Heart right ventricle (tissue), 16 donors: ENCODE measurements around the gene PRICKLE1. TPM values are rescaled to one million over a fixed set of nuclear protein-coding genes. Genes with fewer than 3 reads are reported as not detected.
A peak's percentile ranks its signal among the peaks of the same experiment; 100 is the strongest.

Source experiments
- ATAC-seq, 8 donors: fragments of 200-7000 bp; cut with Tn5 transposase; one replicate each; pipeline ENCODE4 v1.9.1; 2020; ENCODE audit warnings: mild to moderate bottlenecking in 8 of 8, moderate library complexity in 8 of 8, moderate number of reproducible peaks in 1 of 8
- DNase-seq, 2 donors: peaks; one replicate each; pipeline ENCODE4 v3.0.0-alpha.2; 2020
- H3K27ac ChIP-seq, 10 donors: fragments of 200-600 bp; sonication (generic) in 2 of 10; one replicate each; pipeline versions ENCODE4 v1.5.0 to v1.8.0; 2020 to 2022; ENCODE audit warnings: mild to moderate bottlenecking in 3 of 10
- H3K27me3 ChIP-seq, 7 donors: fragments of 200-600 bp; one replicate each; pipeline ENCODE4 v1.8.0; 2021 to 2022; ENCODE audit warnings: mild to moderate bottlenecking in 2 of 7
- H3K36me3 ChIP-seq, 9 donors: fragments of 200-600 bp; sonication (generic) in 1 of 9; one replicate each; pipeline versions ENCODE4 v1.5.0 to v1.8.0; 2020 to 2022; ENCODE audit warnings: mild to moderate bottlenecking in 2 of 9
- H3K4me1 ChIP-seq, 9 donors: fragments of 200-600 bp; sonication (generic) in 1 of 9; one replicate each; pipeline versions ENCODE4 v1.5.0 to v1.8.0; 2020 to 2022; ENCODE audit warnings: mild to moderate bottlenecking in 4 of 9
- H3K4me3 ChIP-seq, 10 donors: fragments of 200-600 bp; sonication (generic) in 2 of 10; one replicate each; pipeline versions ENCODE4 v1.5.0 to v1.8.0; 2020 to 2022; ENCODE audit warnings: mild to moderate bottlenecking in 7 of 10, moderate library complexity in 2 of 10
- H3K9me3 ChIP-seq, 11 donors: fragments of 200-600 bp in 10 of 11; sonication (generic) in 2 of 11; one replicate each; pipeline versions ENCODE4 v1.5.0 to v1.8.0; 2013 to 2022; ENCODE audit warnings: mild to moderate bottlenecking in 2 of 11, control low read depth in 1 of 11, moderate library complexity in 1 of 11
- CTCF ChIP-seq, 9 donors: fragments of 200-600 bp; sonication (generic) in 2 of 9; IDR thresholded peaks; one replicate each; pipeline versions ENCODE4 v1.5.0 to v1.8.0; 2021 to 2022; ENCODE audit warnings: antibody characterized with exemption in 9 of 9, mild to moderate bottlenecking in 5 of 9, moderate library complexity in 1 of 9
- WGBS, 2 donors: extraction: QIAGEN DNeasy Blood & Tissue Kit; methylation state at CpG; one replicate each; pipeline ENCODE4 v1.1.7; 2013; ENCODE audit warnings: inconsistent platforms in 1 of 2; 5-methylcytosine and 5-hydroxymethylcytosine counted together
- intact Hi-C, 10 donors: fragments of 100-400 bp; cut with DNase I; formaldehyde crosslinking; loops; one replicate each; pipeline versions ENCODE4 v1.11.1 to v1.14.2; 2022
- polyA plus RNA-seq, 2 donors: library from polyadenylated mRNA; stranded (reverse); fragments of 200-250 nt; gene quantifications; one replicate each; pipeline ENCODE4 v1.2.3, GENCODE V29; 2013
- total RNA-seq, 10 donors: library from RNA; stranded (reverse); fragmentation: NEBNext Ultra II Directional in 3 of 10; extraction: Animal tissue kit (Norgen Biotek cat#: 25700) in 3 of 10; gene quantifications; one replicate each; pipeline versions ENCODE4 v1.2.1 to v1.2.4, GENCODE V29; 2021 to 2023
- donor health status: Arrhythmogenic right ventricular cardiomyopathy.
- donor health status: ischemic (EF 13 %, LVEDD 7.1; RV severe dilation, severe dysfunction).
- donor health status: healthy with polysubstance abuse.
- donor health status: DM: no; HTN: yes; CAD: no.
- donor health status: DM: no; HTN: no; CAD: no.
- donor health status: ischemic (EF 25% LVEDD 6.9; RV normal size, moderate dysfunction).
- donor health status: ischemic (EF 25% LVEDD 5.7; RV mildly dilated, moderate dysfunction).
- donor health status: healthy.
- donor health status: DM: yes; HTN: yes; CAD: no.
- donor health status: Ischemic cardiomyopathy.
- donor health status: ischemic (EF 35%, LVEDD 5.7; RV mildly dilated, moderate dysfunction).
- donor health status: nonischemic (EF 11% LVEDD 7.7; RV severe dilation, severe dysfunction).
- donor health status: DM: yes; HTN: yes; CAD: no.
- donor health status: PGD.
- donor health status: ischemic (EF 29% LVEDD 5.4; RV normal size, mild dysfunction).
- donor health status: nonischemic (EF 23%, LVEDD 6.1; RV moderate dilation, normal function).

PRICKLE1 gene
- total and polyA plus RNA-seq, 12 donors = 2.9 to 36.9 (median 17.8) TPM

DNA sequence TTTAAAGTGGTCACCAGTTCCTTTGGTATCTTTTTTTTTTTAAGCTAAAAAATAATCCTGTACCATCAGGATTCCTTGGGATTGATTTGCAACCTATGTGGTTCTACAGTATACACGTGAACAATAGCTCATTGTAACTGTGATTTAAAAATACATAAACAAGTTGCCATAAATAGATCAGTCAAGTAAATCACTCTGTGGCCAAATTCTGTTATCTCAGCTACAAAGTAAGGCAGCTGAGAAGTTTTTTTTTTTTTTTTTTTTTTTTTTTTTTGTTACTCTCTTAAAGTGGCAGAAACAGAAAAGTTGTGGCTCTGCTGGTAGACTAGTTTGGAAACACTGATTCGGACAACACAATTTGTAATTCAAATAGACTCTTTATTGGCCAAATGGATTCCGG, 104.5 kb downstream of the PRICKLE1 start:
- peaks cover 0 to 56% (median 44%) of the 10 kb centered on the region in 9 donors for H3K4me1 ChIP-seq
- intact Hi-C loops = loop anchor here in 9 of 10 donors (2.0 to 10.0 kb wide), 8 partner anchors 72 to 854 kb away; no protein-coding TSS in a partner anchor
- DNase-seq (no peak), ATAC-seq (peak in 3 of 8 donors; percentile 23 to 29 (median 27))
- no peaks in the 10 kb centered on the region for H3K9me3 ChIP-seq
- H3K36me3 ChIP-seq = no peaks in the 10 kb centered on the region
- no peak for TF ChIP-seq CTCF (IDR thresholded peaks at IDR 0.05)
- WGBS, 2 donors = 23 to 31% methylated on average over 3 of the region's 3 CpGs
- peak overlapping the region in 6 of 10 donors; percentile 81 to 95 (median 84) for H3K4me3 ChIP-seq
- H3K27me3 ChIP-seq = peaks cover 0 to 44% (median 0%) of the 10 kb centered on the region in 7 donors
- H3K27ac ChIP-seq = peak overlapping the region in 7 of 10 donors; percentile 88 to 97 (median 93)

DNA sequence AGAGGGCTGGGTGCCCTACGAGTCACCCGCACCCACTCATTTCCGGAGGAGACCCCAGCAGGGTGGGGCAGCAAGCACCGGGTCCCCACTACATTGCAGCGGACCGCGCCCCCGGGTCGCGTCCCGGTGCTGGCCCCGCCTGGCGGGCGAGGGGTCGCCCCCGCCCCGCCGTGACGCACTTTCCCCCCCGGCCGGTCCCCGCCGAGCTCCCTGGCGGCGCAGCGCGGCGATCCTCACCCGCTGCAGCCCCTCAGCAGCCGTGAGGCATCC, 106.1 kb downstream of the PRICKLE1 start:
- Histone ChIP-seq H3K27ac (peak overlapping the region; percentile 86 to 97 (median 93)), H3K36me3 (no peaks in the 10 kb centered on the region), H3K9me3 (no peaks in the 10 kb centered on the region), H3K4me1 (peaks cover 0 to 70% (median 44%) of the 10 kb centered on the region in 9 donors), H3K4me3 (peak overlapping the region; percentile 77 to 95 (median 84)), H3K27me3 (peaks cover 0 to 44% (median 0%) of the 10 kb centered on the region in 7 donors)
- intact Hi-C loops = loop anchor here (1.0 to 10.0 kb wide), 11 partner anchors 78 to 855 kb away; no protein-coding TSS in a partner anchor
- ATAC-seq (peak; percentile 58 to 73 (median 63)), DNase-seq (peak; percentile 34 to 46)
- TF ChIP-seq CTCF (IDR thresholded peaks at IDR 0.05) = no peak
- 0% methylated on average over 30 of the region's 30 CpGs for WGBS, 2 donors

GRCh38 chr12:42482748-42483520, 106.6 kb downstream of the PRICKLE1 start:
- H3K4me3 ChIP-seq = peak overlapping the region; percentile 77 to 95 (median 84)
- intact Hi-C loops = loop anchor here (1.0 to 10.0 kb wide), 11 partner anchors 78 to 856 kb away; no protein-coding TSS in a partner anchor
- DNase-seq (peak; percentile 76 to 86), ATAC-seq (peak; percentile 87 to 93 (median 88))
- peak; percentile 86 to 97 (median 94) for TF ChIP-seq CTCF (IDR thresholded peaks at IDR 0.05)
- peaks cover 0 to 44% (median 0%) of the 10 kb centered on the region in 7 donors for H3K27me3 ChIP-seq
- H3K27ac ChIP-seq = peak overlapping the region; percentile 86 to 97 (median 93)
- WGBS, 2 donors = 0 to 1% methylated on average over 82 to 83 of the region's 83 CpGs
- peaks cover 0 to 75% (median 44%) of the 10 kb centered on the region in 9 donors for H3K4me1 ChIP-seq
- H3K36me3 ChIP-seq = no peaks in the 10 kb centered on the region
- no peaks in the 10 kb centered on the region for H3K9me3 ChIP-seq

DNA sequence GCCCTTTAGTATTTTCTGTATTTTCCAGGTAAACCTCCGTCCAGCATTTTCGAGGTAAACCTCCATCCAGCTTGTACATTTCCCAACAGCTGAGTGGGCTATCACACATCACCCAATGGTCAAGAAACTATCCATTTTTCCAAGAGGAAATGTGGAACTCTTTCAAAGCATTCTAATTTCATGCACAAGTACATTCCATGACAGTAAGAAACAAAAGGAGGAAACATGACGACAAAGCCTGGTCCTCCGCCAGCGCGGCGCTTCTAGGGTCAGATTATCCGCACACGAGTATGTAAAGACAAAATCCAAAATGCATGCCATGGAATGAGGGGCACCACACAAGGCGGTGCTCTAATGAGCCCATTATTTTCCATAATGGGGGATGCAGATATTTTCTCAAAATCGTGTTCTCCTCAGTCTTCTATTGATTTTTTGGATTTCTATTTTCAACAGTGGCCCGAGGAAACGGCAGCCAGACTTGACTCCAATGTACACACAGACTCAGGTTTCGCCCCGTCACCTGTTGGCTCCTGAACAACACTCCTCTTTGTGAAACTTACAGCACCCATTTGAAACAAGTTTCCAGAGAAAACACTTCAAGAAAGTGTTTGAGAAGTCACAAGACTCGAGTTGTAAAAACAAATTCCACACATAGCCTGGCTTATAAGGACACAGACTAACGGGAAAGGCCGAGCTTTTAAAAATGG, 107.4 kb downstream of the PRICKLE1 start:
- peak overlapping the region; percentile 77 to 95 (median 84) for H3K4me3 ChIP-seq
- peaks cover 0 to 44% (median 0%) of the 10 kb centered on the region in 7 donors for H3K27me3 ChIP-seq
- 11 to 18% methylated on average over 18 of the region's 18 CpGs for WGBS, 2 donors
- H3K36me3 ChIP-seq = no peaks in the 10 kb centered on the region
- TF ChIP-seq CTCF (IDR thresholded peaks at IDR 0.05) = no peak
- intact Hi-C loops = loop anchor here (2.0 to 10.0 kb wide), 9 partner anchors 85 to 857 kb away; no protein-coding TSS in a partner anchor
- H3K27ac ChIP-seq = peak overlapping the region; percentile 86 to 97 (median 93)
- peaks cover 0 to 79% (median 42%) of the 10 kb centered on the region in 9 donors for H3K4me1 ChIP-seq
- H3K9me3 ChIP-seq = no peaks in the 10 kb centered on the region
- DNase-seq (peak; percentile 66 to 80), ATAC-seq (peak in 5 of 8 donors; percentile 9 to 49 (median 40))
